ENCODE results near the gene IRX4.

IRX4 gene

DNA sequence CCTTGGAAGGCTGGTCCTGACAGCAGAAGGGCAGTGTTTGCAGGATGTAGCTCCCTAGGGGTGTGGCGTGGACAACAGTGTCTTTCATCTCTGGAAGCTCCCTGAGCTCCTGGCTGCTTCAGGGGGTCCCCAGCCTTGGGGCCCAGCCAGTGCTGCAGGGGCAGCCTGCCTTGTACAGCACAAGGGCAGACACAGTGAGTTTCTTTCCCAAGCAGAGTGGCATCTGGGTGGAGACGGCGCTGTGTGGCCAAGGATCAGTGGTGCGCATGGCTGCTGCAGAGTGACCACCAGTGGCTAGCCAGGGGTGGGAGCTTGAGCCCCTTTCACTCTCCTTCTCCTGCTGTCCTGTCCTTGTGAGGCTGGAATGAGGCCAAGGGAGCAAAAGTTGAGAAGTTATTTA lies 7.6 kb upstream of the IRX4 start:
- DNase-seq: no peak

DNA sequence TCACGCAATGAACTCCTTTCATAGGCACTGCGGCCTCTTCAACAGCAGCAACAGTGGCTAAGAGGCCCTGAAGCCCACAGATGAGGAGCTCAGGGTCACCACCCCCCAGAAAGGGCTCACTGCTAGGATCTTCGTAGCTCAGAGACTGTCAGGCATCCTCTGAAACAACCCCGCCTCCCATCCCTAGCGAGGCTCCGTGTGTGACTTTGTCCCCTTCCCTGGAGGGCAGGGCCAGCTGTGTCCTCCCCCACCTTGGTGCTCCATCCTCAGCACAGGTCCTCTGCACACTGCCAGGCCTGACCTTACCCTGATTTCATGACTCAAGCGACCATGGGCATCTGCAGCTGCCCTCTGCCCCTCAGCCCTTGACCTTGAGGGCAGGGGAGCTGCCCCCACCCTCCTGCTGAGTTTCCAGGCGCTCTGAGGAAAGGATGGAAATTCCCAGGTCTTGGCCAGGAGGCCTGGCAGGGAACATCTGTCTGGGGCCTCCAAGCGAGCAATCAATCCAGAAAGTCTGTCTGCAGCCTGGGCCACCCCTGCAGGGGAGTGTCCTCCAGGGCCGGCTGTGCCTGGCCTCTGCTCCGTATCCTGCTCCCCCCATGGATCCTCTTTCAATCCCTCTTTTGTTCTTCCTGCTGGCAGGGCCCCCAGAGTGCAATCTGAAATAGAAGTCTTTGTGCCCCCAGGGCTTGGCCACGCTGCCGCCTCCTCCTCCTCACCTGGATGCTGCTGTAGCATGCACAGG lies 6.8 kb upstream of the IRX4 start:
- no peak for DNase-seq

DNA sequence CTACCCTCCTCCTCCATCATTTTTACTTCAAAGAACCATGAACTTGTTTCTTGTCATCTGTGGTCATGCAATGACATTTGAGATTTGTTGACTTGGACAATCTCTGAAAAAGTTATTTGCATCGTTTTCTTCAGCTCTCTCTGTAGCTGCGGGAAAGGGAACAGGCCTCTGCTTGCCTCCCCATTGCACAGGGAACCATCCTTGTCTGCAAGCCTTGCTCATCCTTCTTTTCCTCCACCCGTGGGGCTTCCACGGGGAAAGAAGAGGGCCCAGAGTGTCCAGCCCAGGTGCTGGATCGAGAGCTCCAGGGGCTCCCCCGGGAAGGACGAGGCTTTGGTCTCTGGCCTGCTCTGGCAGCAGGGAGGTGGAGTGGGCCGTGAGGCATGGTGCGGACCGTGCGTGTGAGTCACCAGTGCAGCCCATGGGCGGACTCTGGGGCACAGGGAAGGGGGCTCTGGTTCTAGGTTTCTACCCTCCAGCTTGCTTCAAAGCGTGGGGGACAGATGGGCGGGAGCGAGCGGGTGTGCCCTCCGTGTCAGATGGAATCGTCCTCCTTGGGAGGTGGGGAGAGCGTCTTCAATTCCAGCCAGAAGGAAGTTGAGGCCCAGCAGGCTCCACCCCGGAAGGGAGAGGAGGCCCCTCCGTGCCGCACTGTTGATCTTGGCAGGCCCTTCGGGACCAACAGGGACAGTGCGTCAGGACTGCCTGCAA lies 6.0 kb upstream of the IRX4 start:
- no peak for DNase-seq

DNA sequence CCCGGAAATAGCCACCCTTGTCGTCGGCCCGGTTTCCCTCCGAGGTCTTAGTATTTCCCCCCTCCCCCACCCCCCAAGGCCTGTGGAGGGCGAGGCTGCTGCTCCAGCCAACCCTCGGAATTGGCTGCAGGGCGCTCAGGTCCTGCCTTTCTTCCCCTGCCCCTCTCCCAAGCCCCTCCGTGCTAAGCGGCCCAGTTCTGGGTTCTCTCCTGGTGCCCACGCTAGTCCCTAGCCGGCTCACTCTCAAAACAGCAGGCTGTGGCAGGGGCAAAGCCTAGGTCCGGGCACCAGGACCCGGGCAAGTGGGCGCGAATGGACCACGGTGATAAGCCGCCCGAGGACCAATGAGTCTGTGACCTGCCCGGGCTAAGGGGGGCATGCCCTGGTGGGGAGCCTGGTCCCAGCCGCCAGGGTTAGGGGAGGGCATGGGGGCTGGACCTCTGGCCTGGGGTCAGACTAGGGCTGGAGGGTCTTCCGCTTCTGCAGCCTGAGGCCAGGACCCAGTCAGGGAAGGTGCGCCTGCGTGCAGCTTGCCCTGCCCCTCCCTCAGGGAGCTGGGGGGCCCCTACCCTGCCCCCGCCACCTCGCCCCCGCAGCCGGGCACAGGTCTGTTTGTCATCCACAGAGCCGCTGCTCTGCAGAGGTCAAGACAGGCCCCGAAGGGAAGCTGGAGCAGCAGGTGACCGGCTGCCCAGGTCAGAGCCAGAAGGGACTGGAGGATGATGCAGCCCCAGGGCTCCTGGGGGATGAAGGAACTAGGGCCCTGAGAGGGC lies 5.0 kb upstream of the IRX4 start:
- no peak for DNase-seq

DNA sequence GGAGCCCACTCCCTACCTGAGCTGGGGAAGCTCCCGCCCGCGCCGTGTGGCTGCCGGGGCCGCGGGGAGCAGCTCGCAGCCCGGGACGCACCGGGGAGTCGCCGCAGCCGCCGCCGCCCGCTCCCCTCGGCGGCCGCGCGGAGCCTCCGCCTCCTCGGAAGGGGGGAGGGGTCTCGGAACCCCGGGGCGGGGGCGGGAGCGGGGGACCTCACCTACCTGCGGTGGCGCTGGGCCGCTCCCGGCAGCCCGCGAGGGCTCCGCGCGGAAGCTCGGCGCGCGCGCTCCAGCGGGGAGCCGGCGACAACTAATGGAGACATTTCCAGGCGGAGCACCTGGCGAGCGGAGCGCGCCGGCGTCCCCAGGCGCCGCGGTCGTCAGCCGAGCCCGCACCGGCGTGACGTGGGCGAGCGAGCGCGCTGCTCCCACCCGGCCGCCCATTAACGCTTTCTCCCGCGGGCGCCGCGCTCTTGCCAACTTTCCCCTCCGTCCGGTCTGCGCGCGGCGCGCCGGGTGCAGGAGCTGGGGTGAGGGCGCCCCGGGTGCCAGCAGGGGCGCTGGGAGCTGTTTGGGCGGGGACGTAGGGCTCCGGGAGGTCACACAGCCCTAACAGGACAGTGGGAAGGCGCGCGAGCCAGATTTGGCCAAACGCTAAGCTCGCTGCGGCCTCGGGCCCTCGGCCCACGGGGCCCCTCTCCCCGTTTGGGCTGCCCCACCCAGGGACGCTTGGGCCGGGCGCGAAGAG lies 4.3 kb upstream of the IRX4 start:
- DNase-seq: no peak

DNA sequence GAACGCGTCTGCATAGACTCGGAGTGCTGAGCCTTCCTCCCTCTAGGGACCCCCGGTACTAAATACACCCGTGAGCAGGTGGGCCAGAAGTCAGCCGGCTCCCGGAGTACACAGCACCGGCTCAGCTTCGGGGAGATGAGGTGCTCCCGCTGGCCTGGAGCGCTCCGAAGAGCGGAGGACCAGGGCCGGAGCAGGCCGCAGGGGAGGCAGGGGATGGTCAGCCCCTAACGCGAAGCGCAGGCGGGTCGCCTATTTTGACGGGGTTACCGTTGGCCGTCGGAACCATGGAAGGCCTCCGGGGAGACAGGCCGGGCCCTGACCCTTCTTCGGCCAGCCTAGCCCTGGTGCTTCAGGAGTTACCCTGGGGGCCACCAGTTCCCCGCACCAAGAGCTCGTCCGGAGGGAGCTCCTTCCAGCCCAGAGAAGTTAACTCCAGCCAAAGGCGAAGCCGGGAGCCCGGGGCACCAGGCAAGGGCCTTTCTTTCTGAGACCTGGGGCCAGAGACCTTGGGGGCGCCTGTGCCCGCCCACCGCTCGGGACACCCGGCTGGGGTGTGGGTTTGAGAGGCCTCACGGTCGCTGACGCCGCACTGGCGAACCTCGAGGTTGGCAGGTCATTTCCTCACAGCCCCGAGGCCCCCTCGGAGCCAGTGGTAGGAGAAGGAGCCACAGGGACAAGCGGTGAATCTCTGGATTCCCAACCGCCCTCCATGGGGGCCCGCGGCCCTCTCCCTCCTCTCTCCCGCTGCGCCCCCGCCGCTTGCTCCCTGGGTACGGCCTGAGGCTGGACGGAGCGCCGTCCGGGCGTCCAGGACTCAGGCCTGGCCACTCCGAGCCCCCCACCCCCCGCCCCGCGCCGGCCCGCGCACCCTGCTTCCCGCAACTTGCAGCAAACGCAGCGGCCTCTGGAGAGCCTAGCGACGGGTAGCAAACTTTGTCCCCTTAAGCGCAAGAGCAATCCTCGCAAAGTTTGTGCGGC lies 3.4 kb upstream of the IRX4 start:
- no peak for DNase-seq

DNA sequence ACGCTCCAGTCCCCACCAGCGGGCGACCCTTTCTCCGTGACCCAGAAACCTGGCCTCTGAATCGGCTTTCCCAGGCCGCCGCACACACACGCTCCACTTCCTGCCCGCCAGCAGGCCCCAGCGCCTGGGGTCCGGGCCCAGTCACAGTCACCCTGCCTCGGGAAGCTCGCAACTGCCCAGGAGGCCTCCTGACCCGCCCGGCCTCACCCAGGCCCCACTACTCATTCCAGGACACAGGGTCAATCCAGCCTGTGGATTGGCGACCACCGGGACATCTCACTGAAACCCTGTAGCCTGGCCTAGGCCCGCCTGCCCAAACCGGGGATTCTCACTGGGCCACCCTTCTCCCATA lies 2.7 kb upstream of the IRX4 start:
- DNase-seq: no peak

DNA sequence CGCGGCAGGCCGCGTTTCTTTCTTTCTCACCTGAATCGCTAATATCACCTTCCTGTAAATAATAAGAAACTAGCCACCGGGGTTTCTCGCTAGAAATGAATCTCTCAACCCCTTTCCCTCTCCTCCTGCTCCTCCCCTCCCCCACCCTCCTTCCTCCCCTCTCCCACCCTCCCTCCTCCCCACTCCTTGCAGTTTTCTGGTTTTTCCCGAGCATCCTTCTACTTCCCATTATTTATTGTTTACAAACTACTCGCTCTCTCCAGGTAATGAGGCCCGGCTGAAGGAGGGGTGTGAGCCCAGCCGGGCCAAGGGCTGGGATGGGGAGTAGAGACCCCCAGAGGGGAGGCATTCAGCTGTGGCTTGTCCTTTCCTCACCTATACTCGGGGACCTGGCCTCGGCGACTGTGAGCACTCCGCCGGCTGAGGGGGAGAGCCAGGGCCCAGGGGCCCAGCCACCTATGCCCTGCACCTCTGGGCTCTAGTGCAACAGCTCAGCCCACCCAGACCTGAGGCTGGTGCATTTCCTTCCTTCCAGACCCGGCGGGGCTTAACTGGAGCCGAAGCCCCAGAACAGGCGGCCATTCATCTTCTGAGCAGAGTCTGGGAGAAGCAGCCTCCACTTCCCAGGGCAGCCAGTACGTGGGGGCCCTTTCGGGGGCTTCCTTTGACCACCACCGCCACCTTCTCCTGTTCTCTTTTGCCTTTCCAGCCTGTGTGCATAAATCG lies 2.1 kb upstream of the IRX4 start:
- DNase-seq: no peak

DNA sequence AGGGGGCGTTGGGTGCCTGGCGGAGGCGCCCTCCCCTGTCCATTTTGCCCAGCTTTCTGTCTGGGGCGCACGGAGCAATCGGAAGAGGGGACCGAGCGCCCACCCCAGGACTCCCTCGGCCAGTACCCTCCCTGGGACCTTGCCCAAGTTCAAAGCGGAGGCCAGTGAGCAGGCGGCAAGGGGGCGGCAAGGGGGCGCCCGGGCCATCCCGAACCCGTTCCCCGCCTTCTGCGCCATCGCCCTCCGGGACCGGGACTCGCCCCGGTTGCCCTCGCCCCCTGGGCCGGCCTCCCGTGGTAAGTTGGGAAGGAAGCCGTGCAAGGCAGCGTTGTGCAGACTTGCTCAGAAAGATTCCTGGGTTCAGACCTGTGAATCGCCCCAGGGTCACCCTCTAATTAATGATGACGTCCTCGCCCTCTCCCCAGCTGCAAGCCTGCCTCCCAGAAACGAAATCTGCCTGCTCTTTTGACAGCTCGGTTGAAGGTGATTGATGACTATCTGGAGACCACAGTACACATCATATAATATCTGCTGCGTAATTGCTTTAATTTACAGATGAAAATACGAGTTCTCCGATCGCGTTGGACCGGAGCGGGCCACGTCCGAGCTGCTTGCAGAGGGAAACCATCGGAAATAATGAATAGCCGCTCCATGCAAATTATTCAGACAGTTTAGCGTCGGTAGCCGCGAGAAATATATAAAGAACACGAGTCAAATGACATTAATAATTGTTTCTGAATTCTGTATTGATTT lies 1.4 kb upstream of the IRX4 start:
- no peak for DNase-seq

DNA sequence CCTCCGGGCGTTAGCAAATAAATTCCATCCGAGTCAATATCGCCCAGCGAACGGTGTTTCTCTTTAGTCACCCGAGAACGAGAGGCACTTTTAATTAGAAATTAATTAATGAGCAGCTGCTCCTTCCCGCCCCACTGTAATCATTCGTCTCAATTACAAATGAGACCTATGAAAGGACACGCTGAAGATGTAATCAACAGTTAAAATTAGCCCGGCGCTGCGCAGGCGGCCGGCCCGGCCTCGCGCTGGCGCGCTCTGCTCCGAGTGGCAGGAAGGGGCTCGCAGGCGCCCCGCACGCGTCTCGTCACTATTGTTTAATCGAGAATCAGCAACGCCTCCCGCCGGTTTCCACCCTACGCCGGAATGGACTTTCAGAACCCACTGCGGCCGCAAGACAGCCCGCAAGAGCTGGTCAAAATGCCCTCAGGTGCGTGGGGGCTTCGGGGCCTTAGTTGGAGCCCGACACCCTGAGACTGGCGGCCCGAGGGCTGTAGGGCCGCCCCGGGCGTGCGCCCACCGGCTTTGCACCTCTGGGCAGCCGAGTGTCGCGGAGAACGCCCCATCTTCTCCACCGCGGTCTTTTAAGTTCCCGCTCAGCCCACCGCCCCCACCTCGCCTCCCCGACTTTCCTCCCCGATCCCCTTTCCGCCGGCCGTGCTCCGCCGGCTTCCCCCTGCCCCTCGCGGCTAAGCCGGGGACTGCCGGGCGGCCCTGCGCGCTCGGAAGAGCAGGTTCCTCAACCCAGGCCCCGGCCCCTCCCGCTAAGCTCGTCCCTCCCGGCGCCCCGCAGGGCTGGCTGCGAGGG lies 597 bp upstream of the IRX4 start:
- no peak for DNase-seq

DNA sequence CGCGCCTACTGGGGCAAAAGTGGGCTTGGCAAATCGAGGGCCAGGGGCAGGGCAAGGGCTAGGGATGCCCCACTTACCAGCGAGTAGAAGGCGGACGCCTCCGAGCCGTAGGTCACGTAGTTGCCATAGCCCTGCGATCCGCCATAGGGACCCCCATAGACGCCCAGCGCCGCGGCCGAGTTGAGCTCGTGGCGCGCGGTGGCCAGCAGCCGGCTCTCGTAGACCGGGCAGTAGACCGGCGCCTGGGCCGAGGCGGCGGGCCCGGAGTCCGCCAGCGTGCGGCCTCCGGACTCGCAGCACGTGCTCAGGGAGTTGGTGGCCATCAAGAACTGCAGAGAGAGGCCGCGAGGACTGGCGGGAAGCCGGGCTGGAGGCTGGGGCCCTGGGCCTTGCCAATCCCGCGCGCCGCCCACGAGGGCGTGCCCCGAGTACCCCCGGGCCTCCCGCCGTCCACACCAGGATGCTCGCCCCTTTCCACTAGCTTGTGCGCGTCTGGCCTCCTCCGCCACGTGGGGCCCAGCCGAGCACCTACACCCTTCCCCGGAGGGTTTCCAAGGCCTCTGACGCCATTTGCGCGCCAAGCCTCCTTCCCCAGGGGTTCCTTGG lies 891 bp downstream of the IRX4 start:
- no peak for DNase-seq

DNA sequence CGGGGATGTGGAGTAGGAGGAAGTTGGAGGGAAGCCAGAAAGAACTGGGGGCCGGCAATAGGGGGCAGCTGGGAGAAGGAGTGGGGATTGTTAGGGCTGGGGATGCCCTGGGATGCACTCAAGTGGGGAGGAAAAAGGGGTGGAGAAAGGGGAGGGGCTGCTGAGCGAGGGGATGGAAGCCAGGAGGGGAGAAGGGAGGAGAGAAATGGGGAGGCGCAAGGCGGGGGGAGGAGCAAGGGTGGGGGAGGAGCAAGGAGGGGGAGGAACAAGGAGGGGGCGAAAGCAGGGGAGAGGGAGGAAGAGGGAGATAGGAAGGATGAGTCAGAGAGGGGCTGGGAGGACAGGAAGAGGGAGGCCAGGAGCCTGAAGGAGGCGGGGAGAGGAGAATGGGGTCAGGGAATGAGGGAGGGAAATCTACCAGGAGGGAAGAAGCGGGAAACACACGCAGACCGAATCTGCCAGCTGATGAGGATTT lies 1.6 kb downstream of the IRX4 start:
- no peak for DNase-seq

DNA sequence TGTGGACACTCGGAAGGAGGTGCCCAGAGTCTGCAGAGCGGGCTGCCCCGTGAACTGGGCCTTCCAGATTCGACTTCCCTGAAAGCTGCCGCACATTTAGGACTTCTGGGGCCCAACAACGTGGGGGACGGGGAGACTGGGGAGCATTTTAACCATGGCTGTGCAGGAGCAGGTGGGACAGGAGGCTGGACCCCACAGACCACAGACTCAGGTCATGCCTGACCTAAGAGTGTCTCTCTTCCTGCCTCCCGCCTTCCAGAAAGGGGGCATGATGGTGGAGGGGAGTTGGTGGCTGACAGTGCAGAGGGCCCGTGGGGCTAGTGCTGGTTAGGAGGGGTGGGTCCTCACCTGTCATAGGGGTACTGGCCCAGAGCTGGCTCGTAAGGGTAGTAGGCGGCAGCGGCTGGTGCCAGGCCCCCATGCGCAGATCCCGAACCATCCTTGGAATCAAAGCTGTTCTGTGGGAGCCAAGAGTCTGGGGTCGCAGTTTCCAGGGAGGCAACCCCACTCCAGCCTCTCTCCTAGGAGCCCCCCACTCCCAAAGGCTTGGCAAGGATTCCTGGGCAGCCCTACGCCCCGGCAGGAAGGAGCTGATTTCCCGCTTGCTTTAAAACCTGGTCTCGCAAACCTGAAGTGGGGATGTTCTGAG lies 2.2 kb downstream of the IRX4 start:
- DNase-seq: no peak

DNA sequence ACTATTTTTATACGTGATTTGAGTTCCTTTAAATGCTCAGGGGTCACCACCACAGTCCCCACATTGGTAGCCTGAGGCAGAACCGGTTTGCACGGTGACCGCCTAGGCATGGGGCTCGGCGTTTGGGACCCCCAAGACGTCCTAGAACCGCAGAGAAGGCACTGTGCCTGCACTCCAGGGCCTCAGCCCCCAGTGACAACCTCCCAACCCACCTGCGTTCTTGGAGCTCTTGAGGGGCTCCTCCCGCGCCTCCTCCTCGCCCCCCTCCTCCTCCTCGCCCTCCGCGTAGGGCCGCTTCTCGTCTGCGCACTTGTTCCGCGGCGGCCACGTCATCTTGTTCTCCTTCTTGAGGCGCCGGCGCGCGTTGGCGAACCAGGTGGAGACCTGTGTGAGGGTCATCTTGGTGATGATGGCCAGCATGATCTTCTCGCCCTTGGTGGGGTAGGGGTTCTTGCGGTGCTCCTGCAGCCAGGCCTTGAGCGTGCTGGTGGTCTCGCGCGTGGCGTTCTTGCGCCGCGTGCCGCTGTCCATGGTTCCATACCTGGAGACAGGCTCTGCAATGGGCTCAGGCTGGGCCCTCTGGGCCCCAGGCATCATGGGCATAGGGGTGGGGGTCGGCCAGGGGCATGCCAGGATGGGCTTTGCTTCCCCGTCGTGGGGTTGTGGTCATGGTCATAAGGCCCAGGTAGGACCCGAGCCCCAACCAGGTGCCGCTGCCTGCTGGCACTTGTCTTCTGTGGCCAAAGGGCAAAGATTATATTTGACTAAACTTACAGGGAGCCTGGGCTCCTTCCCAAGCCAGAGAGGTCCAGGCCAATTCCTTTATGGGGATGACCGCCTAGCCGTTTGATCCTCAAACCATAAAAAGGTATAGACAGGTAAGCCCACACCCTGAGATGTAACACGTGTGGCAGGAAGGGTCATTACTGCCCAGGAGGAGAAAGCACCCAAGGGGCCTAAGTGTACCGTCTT lies 3.1 kb downstream of the IRX4 start:
- no peak for DNase-seq

DNA sequence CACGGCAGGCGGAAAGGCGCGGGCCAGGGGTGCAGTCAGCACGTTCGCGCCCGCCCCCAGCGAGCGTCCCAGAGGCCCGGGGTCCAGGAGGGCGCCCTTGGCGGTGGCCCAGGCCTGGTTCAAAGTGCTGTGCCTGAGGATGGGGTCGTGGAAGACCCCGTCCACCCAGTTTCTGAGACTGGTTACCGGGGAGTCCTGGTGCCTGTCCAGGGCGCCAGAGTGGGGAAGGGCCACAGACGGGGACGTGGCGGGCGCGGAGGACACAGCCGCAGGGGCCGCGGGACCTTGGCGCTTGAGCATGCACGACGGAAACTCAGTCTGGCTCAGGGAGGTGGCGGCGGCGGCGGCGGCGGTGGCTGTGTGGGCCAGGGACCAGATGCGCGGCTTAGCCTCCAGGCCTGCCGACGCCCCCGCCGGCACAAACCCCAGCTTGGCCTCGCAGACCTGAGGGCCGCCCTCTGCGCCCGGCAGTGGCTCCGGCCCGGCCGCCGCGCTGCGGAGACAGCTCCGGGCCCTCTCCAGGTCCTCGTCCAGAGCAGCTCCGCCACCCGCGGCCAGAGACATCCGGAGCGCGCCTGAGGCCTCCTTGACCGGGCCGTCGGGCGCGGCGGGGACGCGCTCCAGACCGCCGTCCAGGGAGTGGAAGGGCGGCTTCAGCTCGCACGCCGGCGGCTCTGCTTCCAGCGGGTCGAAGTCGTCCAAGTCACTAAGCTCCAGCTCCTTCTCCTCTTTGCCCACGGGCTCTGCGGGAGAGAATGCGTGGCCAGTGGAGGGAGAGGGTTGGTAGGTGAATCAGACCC lies 4.5 kb downstream of the IRX4 start:
- no peak for DNase-seq

Measured in CD4-positive, alpha-beta T cell treated with Interleukin-4 for 1 hour (primary cell).